B cell (primary cell): ENCODE results near the gene CREB5.

Source experiments
- CTCF ChIP-seq: fragments of 200-600 bp; IDR thresholded peaks from one replicate; pipeline ENCODE4 v1.8.0; 2022; ENCODE audit warnings: antibody characterized with exemption, mild to moderate bottlenecking
- EZH2 ChIP-seq: IDR thresholded peaks from 2 replicates; pipeline ENCODE4 v1.6.1; 2012; ENCODE audit warnings: borderline replicate concordance, low read depth, mild to moderate bottlenecking, moderate library complexity, low read length; ENCODE audit not compliant: insufficient read depth, poor library complexity, severe bottlenecking

- TF ChIP-seq CTCF (no peak), EZH2 (no peak)
Measured at GRCh38 chr7:28841766-28842165, 429.4 kb downstream of the CREB5 start.
